WTC11 (cell line): ENCODE data around the gene UGT1A8. TPM values are rescaled to one million over a fixed set of nuclear protein-coding genes. Genes with fewer than 3 reads are reported as not detected.

ENCODE experiments used
- ATAC-seq: fragments of 200-7000 bp; cut with Tn5 transposase; 2 replicates; pipeline ENCODE4 v1.10.0; 2021; ENCODE audit warnings: mild to moderate bottlenecking, moderate library complexity
- CTCF ChIA-PET: fragments of 300-600 bp; sonication (Branson Sonifier 250); formaldehyde crosslinking; loops from one replicate; lab custom pipeline; 2021; ENCODE audit warnings: antibody characterized with exemption; lab: Charles Lee
- POLR2A ChIA-PET: fragments of 350-600 bp; sonication (Branson Sonifier 250); formaldehyde crosslinking; loops from one replicate; lab custom pipeline; 2021; ENCODE audit warnings: antibody characterized with exemption; lab: Charles Lee
- DNase-seq: peaks from one replicate; pipeline ENCODE4 v3.0.0; 2021; ENCODE audit warnings: low spot score
- H3K27ac Mint-ChIP-seq: 2 replicates; pipeline ENCODE4 v1.8.0; 2021; ENCODE audit warnings: mixed read lengths
- H3K27me3 Mint-ChIP-seq: 2 replicates; pipeline ENCODE4 v1.8.0; 2021; ENCODE audit warnings: low read depth, mild to moderate bottlenecking, moderate library complexity, mixed read lengths
- H3K36me3 Mint-ChIP-seq: 2 replicates; pipeline ENCODE4 v1.8.0; 2021; ENCODE audit warnings: mixed read lengths
- H3K4me1 Mint-ChIP-seq: 2 replicates; pipeline ENCODE4 v1.8.0; 2022; ENCODE audit warnings: mixed read lengths
- H3K4me3 Mint-ChIP-seq: 2 replicates; pipeline ENCODE4 v1.8.0; 2021; ENCODE audit warnings: mild to moderate bottlenecking, moderate library complexity, mixed read lengths
- H3K9me3 Mint-ChIP-seq: 2 replicates; pipeline ENCODE4 v1.8.0; 2021; ENCODE audit warnings: mixed read lengths
- ATF6 ChIP-seq: sonication (generic); formaldehyde crosslinking; IDR thresholded peaks from 2 replicates; pipeline ENCODE4 v1.8.1; 2023; ENCODE audit warnings: mild to moderate bottlenecking, missing genetic modification reagents
- CREB1 ChIP-seq: sonication (generic); formaldehyde crosslinking; IDR thresholded peaks from 2 replicates; pipeline ENCODE4 v1.8.0; 2023; ENCODE audit warnings: mild to moderate bottlenecking, missing genetic modification reagents
- ELF4 ChIP-seq: sonication (generic); formaldehyde crosslinking; IDR thresholded peaks from 2 replicates; pipeline ENCODE4 v1.8.1; 2022; ENCODE audit warnings: low read depth, mild to moderate bottlenecking, moderate library complexity, missing genetic modification reagents
- MYBL2 ChIP-seq: sonication (generic); formaldehyde crosslinking; IDR thresholded peaks from 2 replicates; pipeline ENCODE4 v1.8.1; 2023; ENCODE audit warnings: mild to moderate bottlenecking, moderate library complexity, missing genetic modification reagents
- NR2C2 ChIP-seq: sonication (generic); formaldehyde crosslinking; IDR thresholded peaks from 2 replicates; pipeline ENCODE4 v1.8.0; 2022; ENCODE audit warnings: mild to moderate bottlenecking, missing genetic modification reagents
- NR3C1 ChIP-seq: sonication (generic); formaldehyde crosslinking; conservative IDR thresholded peaks from 2 replicates; pipeline ENCODE4 v1.8.1; 2023; ENCODE audit warnings: low read depth, mild to moderate bottlenecking, missing genetic modification reagents
- OVOL2 ChIP-seq: fragments of 250-450 bp; sonication (Bioruptor Pico); IDR thresholded peaks from 2 replicates; pipeline ENCODE4 v1.9.0; 2021; ENCODE audit warnings: mild to moderate bottlenecking, borderline replicate concordance
- PRRX2 ChIP-seq: fragments of 250-450 bp; sonication (Bioruptor Pico); IDR thresholded peaks from 2 replicates; pipeline ENCODE4 v1.8.0; 2021; ENCODE audit warnings: mild to moderate bottlenecking
- SMAD3 ChIP-seq: sonication (generic); formaldehyde crosslinking; IDR thresholded peaks from 2 replicates; pipeline ENCODE4 v1.8.0; 2022; ENCODE audit warnings: missing genetic modification reagents, mild to moderate bottlenecking, borderline replicate concordance
- SP1 ChIP-seq: sonication (generic); formaldehyde crosslinking; conservative IDR thresholded peaks from 2 replicates; pipeline ENCODE4 v1.8.1; 2022; ENCODE audit warnings: missing genetic modification reagents
- TCF7 ChIP-seq: sonication (generic); formaldehyde crosslinking; IDR thresholded peaks from 2 replicates; pipeline ENCODE4 v1.8.0; 2022; ENCODE audit warnings: mild to moderate bottlenecking, low read depth, missing genetic modification reagents, moderate library complexity
- TEAD1 ChIP-seq: sonication (generic); formaldehyde crosslinking; IDR thresholded peaks from 2 replicates; pipeline ENCODE4 v1.8.0; 2022; ENCODE audit warnings: mild to moderate bottlenecking, missing genetic modification reagents
- ZNF121 ChIP-seq: sonication (generic); formaldehyde crosslinking; IDR thresholded peaks from 2 replicates; pipeline ENCODE4 v1.8.0; 2023; ENCODE audit warnings: missing genetic modification reagents
- total RNA-seq: library from RNA; stranded (reverse); gene quantifications from 3 replicates; pipeline ENCODE4 v1.2.3, GENCODE V29; 2021
- TF ChIP-seq, protein P1 (sequence below): fragments of 250-450 bp; sonication (Bioruptor Pico); IDR thresholded peaks from 2 replicates; pipeline ENCODE4 v1.9.0; 2021; ENCODE audit warnings: mild to moderate bottlenecking, borderline replicate concordance
- TF ChIP-seq, protein P2 (sequence below): fragments of 250-450 bp; sonication (Bioruptor Pico); IDR thresholded peaks from 2 replicates; pipeline ENCODE4 v1.9.0; 2021; ENCODE audit warnings: mild to moderate bottlenecking
- TF ChIP-seq, protein P3 (sequence below): sonication (generic); formaldehyde crosslinking; IDR thresholded peaks from 2 replicates; pipeline ENCODE4 v1.8.0; 2022; ENCODE audit warnings: mild to moderate bottlenecking, missing genetic modification reagents
- TF ChIP-seq, protein P4 (sequence below): sonication (generic); formaldehyde crosslinking; IDR thresholded peaks from 2 replicates; pipeline ENCODE4 v1.8.0; 2023; ENCODE audit warnings: mild to moderate bottlenecking, missing genetic modification reagents
- TF ChIP-seq, protein P5 (sequence below): fragments of 250-450 bp; sonication (Bioruptor Pico); IDR thresholded peaks from 2 replicates; pipeline ENCODE4 v1.9.0; 2021; ENCODE audit warnings: mild to moderate bottlenecking

The UGT1A8 gene
- total RNA-seq, 1 experiment from 2014 or later: 0.13 TPM

GRCh38 chr2:233772583-233772982, 155.2 kb downstream of the UGT1A8 start:
- CTCF ChIA-PET: no interaction called here
- TF ChIP-seq PRRX2 (CRISPR knock-in tag): no peak
- TF ChIP-seq, protein P1, sequence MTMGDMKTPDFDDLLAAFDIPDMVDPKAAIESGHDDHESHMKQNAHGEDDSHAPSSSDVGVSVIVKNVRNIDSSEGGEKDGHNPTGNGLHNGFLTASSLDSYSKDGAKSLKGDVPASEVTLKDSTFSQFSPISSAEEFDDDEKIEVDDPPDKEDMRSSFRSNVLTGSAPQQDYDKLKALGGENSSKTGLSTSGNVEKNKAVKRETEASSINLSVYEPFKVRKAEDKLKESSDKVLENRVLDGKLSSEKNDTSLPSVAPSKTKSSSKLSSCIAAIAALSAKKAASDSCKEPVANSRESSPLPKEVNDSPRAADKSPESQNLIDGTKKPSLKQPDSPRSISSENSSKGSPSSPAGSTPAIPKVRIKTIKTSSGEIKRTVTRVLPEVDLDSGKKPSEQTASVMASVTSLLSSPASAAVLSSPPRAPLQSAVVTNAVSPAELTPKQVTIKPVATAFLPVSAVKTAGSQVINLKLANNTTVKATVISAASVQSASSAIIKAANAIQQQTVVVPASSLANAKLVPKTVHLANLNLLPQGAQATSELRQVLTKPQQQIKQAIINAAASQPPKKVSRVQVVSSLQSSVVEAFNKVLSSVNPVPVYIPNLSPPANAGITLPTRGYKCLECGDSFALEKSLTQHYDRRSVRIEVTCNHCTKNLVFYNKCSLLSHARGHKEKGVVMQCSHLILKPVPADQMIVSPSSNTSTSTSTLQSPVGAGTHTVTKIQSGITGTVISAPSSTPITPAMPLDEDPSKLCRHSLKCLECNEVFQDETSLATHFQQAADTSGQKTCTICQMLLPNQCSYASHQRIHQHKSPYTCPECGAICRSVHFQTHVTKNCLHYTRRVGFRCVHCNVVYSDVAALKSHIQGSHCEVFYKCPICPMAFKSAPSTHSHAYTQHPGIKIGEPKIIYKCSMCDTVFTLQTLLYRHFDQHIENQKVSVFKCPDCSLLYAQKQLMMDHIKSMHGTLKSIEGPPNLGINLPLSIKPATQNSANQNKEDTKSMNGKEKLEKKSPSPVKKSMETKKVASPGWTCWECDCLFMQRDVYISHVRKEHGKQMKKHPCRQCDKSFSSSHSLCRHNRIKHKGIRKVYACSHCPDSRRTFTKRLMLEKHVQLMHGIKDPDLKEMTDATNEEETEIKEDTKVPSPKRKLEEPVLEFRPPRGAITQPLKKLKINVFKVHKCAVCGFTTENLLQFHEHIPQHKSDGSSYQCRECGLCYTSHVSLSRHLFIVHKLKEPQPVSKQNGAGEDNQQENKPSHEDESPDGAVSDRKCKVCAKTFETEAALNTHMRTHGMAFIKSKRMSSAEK: no peak
- TF ChIP-seq, protein P2, sequence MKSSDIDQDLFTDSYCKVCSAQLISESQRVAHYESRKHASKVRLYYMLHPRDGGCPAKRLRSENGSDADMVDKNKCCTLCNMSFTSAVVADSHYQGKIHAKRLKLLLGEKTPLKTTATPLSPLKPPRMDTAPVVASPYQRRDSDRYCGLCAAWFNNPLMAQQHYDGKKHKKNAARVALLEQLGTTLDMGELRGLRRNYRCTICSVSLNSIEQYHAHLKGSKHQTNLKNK (CRISPR knock-in tag): no peak
- no peak for TF ChIP-seq SP1
- TF ChIP-seq, protein P3, sequence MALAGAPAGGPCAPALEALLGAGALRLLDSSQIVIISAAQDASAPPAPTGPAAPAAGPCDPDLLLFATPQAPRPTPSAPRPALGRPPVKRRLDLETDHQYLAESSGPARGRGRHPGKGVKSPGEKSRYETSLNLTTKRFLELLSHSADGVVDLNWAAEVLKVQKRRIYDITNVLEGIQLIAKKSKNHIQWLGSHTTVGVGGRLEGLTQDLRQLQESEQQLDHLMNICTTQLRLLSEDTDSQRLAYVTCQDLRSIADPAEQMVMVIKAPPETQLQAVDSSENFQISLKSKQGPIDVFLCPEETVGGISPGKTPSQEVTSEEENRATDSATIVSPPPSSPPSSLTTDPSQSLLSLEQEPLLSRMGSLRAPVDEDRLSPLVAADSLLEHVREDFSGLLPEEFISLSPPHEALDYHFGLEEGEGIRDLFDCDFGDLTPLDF (CRISPR knock-in tag): no peak
- no peak for TF ChIP-seq OVOL2
- TF ChIP-seq CREB1 (CRISPR knock-in tag): no peak
- TF ChIP-seq ELF4 (CRISPR knock-in tag): no peak
- TF ChIP-seq SMAD3: no peak
- TF ChIP-seq TCF7 (CRISPR knock-in tag): no peak
- TF ChIP-seq, protein P4, sequence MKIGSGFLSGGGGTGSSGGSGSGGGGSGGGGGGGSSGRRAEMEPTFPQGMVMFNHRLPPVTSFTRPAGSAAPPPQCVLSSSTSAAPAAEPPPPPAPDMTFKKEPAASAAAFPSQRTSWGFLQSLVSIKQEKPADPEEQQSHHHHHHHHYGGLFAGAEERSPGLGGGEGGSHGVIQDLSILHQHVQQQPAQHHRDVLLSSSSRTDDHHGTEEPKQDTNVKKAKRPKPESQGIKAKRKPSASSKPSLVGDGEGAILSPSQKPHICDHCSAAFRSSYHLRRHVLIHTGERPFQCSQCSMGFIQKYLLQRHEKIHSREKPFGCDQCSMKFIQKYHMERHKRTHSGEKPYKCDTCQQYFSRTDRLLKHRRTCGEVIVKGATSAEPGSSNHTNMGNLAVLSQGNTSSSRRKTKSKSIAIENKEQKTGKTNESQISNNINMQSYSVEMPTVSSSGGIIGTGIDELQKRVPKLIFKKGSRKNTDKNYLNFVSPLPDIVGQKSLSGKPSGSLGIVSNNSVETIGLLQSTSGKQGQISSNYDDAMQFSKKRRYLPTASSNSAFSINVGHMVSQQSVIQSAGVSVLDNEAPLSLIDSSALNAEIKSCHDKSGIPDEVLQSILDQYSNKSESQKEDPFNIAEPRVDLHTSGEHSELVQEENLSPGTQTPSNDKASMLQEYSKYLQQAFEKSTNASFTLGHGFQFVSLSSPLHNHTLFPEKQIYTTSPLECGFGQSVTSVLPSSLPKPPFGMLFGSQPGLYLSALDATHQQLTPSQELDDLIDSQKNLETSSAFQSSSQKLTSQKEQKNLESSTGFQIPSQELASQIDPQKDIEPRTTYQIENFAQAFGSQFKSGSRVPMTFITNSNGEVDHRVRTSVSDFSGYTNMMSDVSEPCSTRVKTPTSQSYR: no peak
- no peak for TF ChIP-seq NR2C2 (CRISPR knock-in tag)
- TF ChIP-seq NR3C1: no peak
- TF ChIP-seq ATF6 (CRISPR knock-in tag): no peak
- TF ChIP-seq MYBL2 (CRISPR knock-in tag): no peak
- TF ChIP-seq TEAD1 (CRISPR knock-in tag): no peak

GRCh38 chr2:233773854-233774253, 156.4 kb downstream of the UGT1A8 start:
- H3K27me3 Mint-ChIP-seq: no peaks in the 10 kb centered on the region; the same call in 1 of the 2 replicates
- no peak overlapping the region for H3K27ac Mint-ChIP-seq
- POLR2A ChIA-PET: no interaction called here
- CTCF ChIA-PET: no interaction called here
- ATAC-seq: no peak
- H3K4me1 Mint-ChIP-seq: no peaks in the 10 kb centered on the region
- H3K9me3 Mint-ChIP-seq: peaks cover 38% of the 10 kb centered on the region
- H3K36me3 Mint-ChIP-seq: peaks cover 8% of the 10 kb centered on the region
- no peak for DNase-seq
- no peak overlapping the region for H3K4me3 Mint-ChIP-seq
- TF ChIP-seq, protein P5, sequence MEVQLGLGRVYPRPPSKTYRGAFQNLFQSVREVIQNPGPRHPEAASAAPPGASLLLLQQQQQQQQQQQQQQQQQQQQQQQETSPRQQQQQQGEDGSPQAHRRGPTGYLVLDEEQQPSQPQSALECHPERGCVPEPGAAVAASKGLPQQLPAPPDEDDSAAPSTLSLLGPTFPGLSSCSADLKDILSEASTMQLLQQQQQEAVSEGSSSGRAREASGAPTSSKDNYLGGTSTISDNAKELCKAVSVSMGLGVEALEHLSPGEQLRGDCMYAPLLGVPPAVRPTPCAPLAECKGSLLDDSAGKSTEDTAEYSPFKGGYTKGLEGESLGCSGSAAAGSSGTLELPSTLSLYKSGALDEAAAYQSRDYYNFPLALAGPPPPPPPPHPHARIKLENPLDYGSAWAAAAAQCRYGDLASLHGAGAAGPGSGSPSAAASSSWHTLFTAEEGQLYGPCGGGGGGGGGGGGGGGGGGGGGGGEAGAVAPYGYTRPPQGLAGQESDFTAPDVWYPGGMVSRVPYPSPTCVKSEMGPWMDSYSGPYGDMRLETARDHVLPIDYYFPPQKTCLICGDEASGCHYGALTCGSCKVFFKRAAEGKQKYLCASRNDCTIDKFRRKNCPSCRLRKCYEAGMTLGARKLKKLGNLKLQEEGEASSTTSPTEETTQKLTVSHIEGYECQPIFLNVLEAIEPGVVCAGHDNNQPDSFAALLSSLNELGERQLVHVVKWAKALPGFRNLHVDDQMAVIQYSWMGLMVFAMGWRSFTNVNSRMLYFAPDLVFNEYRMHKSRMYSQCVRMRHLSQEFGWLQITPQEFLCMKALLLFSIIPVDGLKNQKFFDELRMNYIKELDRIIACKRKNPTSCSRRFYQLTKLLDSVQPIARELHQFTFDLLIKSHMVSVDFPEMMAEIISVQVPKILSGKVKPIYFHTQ: no peak
- no peak for TF ChIP-seq ZNF121 (CRISPR knock-in tag)
- TF ChIP-seq, protein P1: no peak

More at GRCh38 chr2:233772583-233772982, 155.2 kb downstream of the UGT1A8 start:
- POLR2A ChIA-PET: no interaction called here
- DNase-seq (no peak), ATAC-seq (no peak)
- Mint-ChIP-seq H3K27ac (no peak overlapping the region), H3K27me3 (no peaks in the 10 kb centered on the region; the same call in 1 of the 2 replicates), H3K9me3 (peaks cover 27% of the 10 kb centered on the region), H3K4me1 (peaks cover 3% of the 10 kb centered on the region), H3K36me3 (peaks cover 8% of the 10 kb centered on the region), H3K4me3 (no peak overlapping the region)
